Skin epidermis (tissue), 12 donors: ENCODE data around the gene TMEM250.

Experiments
- H3K27ac ChIP-seq, 21 experiments: fragments of 200-600 bp; sonication (generic) in 11 of 21; one replicate each; pipeline ENCODE4 v1.5.0; 2020; ENCODE audit warnings: mild to moderate bottlenecking in 3 of 21, inconsistent platforms in 2 of 21, moderate library complexity in 2 of 21
- H3K4me3 ChIP-seq, 7 experiments: fragments of 200-600 bp; sonication (generic) in 2 of 7; one replicate each; pipeline ENCODE4 v1.5.0; 2020; ENCODE audit warnings: inconsistent platforms in 2 of 7, mild to moderate bottlenecking in 2 of 7, moderate library complexity in 1 of 7

TMEM250 gene

GRCh38 chr9:136100700-136101614, 17.7 kb downstream of the TMEM250 start:
- no peak overlapping the region for H3K27ac ChIP-seq
- H3K4me3 ChIP-seq, result no peak overlapping the region

- no peak overlapping the region for H3K27ac ChIP-seq
- H3K4me3 ChIP-seq, result no peak overlapping the region
Measured at GRCh38 chr9:136099542-136099941, 19.1 kb downstream of the TMEM250 start.

DNA sequence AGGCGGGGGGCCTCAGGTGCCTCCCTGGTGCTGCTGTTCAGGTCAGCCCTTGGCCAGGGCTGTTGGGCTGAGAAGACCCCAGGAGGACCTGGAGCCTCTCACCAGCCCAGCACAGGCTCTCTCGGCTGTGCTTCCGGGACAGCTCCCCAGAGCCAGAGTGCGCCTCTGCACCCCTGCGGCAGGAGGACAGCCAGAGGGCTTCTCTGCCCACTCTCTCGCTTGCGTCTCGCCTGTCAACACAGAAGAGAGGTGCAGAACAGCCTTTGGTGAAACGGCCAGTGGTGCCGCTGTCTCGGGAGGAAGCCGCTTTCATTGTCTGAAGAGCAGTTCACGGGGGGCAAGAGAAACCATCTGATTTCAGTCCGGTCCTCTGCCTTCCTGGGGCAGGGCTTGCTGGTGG, 19.8 kb downstream of the TMEM250 start:
- Histone ChIP-seq H3K4me3 (no peak overlapping the region), H3K27ac (no peak overlapping the region)

GRCh38 chr9:136098210-136098609, 20.5 kb downstream of the TMEM250 start:
- Histone ChIP-seq H3K27ac (no peak overlapping the region), H3K4me3 (no peak overlapping the region)

DNA sequence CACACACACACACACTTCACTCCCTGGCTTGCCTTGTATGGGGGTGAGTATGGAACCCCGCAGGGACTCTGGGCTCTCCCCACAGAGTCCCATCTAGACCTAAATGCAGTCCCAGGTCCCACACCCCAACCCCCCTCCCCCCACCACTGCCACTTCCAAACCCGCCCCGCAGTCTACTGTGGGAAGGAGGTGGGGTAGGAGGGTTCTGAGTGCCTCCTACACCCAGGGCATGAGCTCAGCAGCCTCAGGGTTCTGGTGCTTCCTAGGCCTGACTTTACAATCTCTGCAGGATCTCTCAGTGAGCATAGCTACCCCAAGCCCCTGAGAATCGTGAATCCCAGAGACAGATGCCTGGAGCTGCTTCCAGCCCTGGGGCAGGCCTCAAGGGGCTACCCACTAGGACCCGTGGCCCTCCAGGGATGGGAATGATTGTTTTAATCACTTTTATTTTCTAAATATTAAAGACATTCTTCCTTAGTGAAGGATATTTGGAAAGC, 22.1 kb downstream of the TMEM250 start:
- H3K4me3 ChIP-seq, result no peak overlapping the region
- H3K27ac ChIP-seq, result no peak overlapping the region

GRCh38 chr9:136095070-136096058, 23.3 kb downstream of the TMEM250 start, which contains the start of gene NACC2:
Gene NACC2 (minus strand): TSS chr9:136095289. CDS start chr9:136050521, 44,768 bp downstream.
- peak within 1 kb of the TSS; percentile 46 to 86 (median 73) for H3K4me3 ChIP-seq
- peak within 1 kb of the TSS; percentile 70 to 93 (median 84) for H3K27ac ChIP-seq

DNA sequence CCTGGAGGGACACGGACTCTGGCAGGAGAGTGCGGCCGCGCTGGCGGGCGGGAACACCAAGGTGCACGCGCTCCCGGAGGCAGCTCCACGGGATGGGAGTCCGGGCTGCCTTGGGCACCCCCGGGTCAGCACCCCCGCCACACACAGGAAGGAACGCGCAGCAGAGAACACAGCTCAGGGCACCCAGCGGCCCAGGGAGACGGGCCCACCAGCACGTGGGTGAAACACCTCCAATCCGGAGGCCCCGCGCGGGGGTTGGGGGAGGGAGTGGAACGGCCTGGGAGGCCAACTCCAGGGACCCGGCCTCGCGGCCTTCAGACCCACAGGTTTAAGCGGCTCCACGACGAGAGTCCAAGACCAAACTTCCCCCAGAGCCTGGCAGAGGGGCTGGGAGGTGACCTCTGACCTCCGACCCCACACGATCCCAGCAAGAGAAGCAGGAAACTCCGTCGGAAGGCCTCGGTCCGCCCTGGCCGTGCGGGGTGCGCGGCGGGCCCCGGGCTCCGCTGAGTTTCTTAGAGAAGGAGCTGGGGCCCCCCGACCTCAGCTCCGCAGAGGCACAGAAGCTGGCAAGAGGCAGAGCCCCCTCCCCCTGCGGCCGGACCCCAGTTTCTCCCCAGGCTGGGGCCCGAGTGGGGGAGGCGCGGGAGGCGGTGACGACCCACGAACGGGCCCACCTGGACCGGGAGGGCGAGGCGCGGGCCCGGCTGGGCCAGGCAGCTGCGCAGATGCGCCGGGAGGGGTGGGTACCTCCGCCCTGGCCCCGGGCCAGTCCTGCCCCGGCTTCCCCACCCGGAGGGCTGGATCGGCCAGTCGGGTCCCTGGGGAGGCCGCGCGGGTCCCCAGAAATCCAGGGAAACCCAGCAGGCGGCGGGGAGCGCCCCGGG, 24.4 kb downstream of the TMEM250 start:
- peak overlapping the region; percentile 42 to 93 (median 81) for H3K27ac ChIP-seq
- H3K4me3 ChIP-seq, result peak overlapping the region; percentile 46 to 86 (median 73)

GRCh38 chr9:136093346-136093986, 25.2 kb downstream of the TMEM250 start:
- H3K4me3 ChIP-seq, result peak overlapping the region; percentile 46 to 86 (median 73)
- peak overlapping the region in 13 of 21 experiments; percentile 28 to 93 (median 83) for H3K27ac ChIP-seq

- Histone ChIP-seq H3K4me3 (no peak overlapping the region), H3K27ac (peak overlapping the region in 7 of 21 experiments; percentile 21 to 93 (median 90))
Measured at GRCh38 chr9:136092741-136093140, 25.9 kb downstream of the TMEM250 start.

- Histone ChIP-seq H3K27ac (peak overlapping the region in 1 of 21 experiments; percentile 13), H3K4me3 (no peak overlapping the region)
Measured at GRCh38 chr9:136092353-136092650, 26.4 kb downstream of the TMEM250 start.

DNA sequence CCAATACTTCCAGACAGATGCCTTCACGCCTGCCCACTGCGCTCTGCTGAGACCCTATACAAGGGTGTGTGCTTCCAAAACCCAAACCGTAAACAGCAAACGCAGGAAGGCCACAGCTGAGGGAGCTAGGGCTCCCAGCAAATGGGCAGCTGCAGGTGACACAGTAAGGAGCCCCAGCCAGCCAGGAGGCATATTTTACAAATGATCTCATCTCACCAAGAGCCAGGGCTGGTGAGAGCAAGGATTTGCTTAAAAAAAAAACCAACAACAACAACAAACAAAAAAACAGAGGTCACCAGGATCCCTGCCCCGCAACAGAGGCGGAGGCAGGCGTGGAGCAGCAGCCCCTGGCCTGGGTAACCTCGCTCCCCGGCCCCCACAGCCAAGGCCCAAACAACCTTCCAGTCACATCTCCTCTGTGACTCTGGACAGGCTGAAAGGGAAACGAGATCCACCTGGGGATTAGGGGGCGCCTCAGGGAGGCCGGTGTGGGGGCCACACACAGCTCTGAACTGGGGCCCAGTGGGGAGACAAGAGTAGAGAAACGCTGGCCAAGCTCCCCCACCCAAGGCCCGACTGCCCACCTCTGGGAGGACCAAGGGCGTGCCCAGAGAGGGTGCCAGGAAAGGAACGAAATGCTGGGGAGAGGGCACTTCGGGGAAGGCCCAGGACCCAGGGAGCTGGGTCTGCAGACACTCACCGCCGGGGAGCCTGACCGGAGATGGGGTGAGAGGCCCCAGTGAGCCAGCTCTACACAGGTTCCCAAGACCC, 26.9 kb downstream of the TMEM250 start:
- Histone ChIP-seq H3K4me3 (no peak overlapping the region), H3K27ac (peak overlapping the region in 5 of 21 experiments; percentile 11 to 70 (median 29))

DNA sequence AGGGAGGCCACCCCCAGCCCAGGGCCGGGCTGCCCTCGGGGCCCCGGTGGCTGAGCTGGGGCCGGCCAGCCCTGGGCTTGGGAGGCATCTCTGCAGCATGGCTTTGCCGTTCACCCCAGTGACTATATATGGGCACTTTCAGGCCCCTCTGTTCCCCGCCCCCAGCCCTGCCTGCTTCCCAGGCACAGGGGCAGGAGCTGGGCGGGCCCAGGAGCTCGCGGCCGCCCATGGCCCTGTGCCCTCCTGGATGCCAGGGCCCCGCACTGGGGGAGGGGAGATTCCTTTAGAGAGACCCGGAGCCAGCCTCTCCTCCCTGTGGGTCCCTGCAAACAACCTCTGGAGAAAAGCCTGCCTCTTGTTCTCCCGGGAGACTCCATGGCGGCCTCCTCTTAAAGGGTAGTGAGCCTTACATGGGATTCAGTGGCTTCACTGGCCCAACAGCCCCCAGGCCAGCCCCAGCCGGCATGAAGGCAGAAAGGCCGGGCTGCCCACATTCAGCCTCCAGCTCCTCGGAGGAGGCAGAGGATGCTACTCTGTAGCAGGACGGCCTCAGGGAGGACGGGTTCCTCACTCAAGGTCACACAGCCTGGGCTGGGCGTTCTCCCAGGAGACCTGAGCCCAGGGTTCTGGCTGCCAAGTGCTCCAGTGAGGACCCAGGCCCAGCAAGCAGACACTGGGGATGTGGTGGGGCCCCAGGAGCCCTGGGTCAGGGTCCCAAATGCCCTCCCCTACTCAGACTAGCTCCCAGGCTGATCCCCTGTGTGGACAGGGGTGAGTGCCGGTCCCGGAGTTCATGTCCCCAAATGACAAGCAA, 27.7 kb downstream of the TMEM250 start:
- H3K27ac ChIP-seq, result peak overlapping the region in 7 of 21 experiments; percentile 14 to 70 (median 34)
- no peak overlapping the region for H3K4me3 ChIP-seq

DNA sequence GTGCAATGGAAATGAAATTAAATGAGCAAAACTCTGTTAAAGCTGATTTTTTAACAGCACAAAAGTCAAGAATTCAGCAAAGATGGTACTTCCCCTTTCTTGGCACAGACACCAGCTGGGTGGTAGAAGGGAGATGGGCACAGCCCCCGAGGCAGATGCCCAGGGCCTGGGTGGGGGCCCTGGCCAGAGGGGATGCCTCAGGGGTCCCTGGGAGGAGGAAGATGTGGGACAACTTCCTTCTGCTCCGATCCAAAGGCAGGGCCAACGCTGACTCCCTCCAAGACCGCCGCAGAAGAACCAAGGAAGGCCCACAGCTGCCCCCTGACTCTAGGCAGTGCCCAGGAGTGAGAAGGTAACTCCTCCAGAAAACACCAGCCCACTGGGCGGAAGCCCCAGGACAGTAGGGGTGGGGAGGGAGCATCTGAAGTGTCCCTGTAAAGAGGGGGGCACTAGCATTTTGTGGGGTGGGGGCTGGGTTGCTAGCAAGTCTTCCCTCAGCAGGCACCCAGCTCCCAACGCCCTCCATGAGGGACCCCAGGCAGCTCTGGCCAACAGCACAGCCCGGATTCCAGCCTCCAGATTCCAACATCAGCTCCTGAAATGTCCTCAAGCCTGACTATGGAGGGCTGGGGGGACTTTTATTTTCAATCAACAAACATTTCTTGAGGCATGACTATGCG, 28.5 kb downstream of the TMEM250 start:
- peak overlapping the region in 4 of 21 experiments; percentile 29 to 70 (median 46) for H3K27ac ChIP-seq
- no peak overlapping the region for H3K4me3 ChIP-seq

DNA sequence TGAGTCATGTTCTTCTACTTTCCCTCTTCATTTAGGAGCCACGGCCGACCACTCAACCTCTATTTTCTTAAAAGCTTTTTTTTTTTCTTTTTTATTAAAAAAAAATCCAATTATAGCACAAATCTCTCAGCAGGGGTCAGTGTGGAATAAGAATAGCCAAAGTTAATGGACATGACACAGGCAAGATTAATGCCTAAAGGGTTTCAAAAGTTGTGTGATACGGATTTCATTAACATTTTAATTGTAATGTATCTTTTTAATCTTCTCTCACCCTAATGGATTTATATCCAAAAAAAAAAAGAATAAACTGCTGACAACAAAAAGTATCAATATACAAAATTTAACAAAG, 29.0 kb downstream of the TMEM250 start:
- Histone ChIP-seq H3K4me3 (no peak overlapping the region), H3K27ac (peak overlapping the region in 3 of 21 experiments; percentile 18 to 66 (median 25))

DNA sequence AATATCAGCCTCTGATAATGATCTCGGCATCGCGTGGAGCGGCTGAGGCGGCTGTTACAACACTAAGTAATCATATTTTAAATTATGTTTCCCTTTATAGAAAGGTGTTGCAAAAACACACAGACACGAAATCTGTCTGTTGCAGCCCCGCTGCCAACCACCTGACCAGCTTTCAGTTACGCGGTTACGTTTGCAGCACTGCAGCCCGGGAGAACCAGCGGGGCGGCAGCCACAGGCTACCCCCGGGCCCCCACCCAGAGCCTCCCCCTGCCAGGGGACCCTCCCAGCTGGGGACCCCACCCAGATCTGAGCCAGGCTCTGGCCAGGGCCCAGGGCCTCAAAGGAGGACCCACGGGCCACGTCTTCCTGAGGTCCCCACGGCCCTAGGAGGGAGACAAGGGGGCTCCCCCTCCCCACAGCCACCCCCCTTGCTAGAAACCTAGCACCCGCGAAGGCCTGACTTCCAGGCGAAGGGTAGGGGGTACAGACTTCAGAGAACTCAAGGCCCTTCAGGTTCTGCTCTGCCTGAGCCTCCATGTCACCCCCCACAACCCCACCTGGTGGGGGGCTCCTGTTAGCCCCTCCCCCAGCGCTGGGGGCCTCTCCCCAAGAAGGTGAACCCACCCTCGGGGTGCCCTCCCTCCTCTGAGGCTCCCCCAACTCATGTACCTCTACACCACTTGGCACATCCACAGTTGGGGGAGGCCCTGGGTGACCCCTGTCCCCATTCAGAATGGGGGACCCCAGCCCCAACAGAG, 29.6 kb downstream of the TMEM250 start:
- H3K4me3 ChIP-seq, result peak overlapping the region in 1 of 7 experiments; percentile 7

DNA sequence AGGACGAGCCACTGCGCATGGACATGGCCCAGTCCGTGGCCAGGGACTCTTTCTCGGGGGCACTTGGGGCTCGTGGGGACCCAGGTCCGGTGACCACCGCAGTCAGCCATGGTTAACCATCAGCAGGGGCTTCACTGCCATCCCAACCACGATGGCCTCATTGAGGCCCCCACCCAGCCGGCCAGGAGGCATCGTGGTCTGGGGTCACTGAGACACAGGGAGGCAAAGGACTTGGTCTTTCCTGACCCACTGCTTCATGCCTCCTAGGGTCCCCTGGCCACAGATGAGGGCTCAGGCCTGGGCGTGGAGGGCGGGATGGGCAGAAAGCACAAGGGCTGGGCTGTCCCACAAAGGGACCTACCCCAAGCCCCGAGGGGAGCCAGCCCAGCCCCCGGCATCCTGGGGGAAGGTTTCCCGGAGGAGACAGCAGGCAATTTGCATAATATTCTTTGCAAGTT, 30.2 kb downstream of the TMEM250 start:
- Histone ChIP-seq H3K4me3 (no peak overlapping the region), H3K27ac (peak overlapping the region in 2 of 21 experiments; percentile 45 to 51)

More for the DNA sequence above, 29.6 kb downstream of the TMEM250 start:
- peak overlapping the region in 6 of 21 experiments; percentile 14 to 66 (median 34) for H3K27ac ChIP-seq
